NCI-H82 treated with DMSO at 0.1 percent for 48 hours (cell line): ENCODE results near the gene CACNA2D3.
"Not testable (repeated sequence)": the region's sequence is repeated elsewhere in the genome, so short reads cannot be mapped to it uniquely, and the experiment has no call there.

Experiments used
- DNase-seq: peaks from one replicate; lab custom pipeline; 2025; ENCODE audit not compliant: unreplicated experiment; lab: John Stamatoyannopoulos, UW

CACNA2D3 gene

GRCh38 chr3:54437271-54437670, 314.9 kb downstream of the CACNA2D3 start:
- DNase-seq, result no peak

- no peak for DNase-seq
These were observed 321.3 kb downstream of the CACNA2D3 start for GRCh38 chr3:54443561-54444161.

GRCh38 chr3:54445630-54446029, 323.3 kb downstream of the CACNA2D3 start:
- DNase-seq, result no peak

- DNase-seq, result no peak
These were observed 325.1 kb downstream of the CACNA2D3 start for GRCh38 chr3:54447427-54447826.

- DNase-seq, result no peak
These were observed 332.5 kb downstream of the CACNA2D3 start for GRCh38 chr3:54454806-54455205.

- no peak for DNase-seq
These were observed 336.0 kb downstream of the CACNA2D3 start for GRCh38 chr3:54458357-54458756.

- DNase-seq, result not testable (repeated sequence)
These were observed 342.2 kb downstream of the CACNA2D3 start for GRCh38 chr3:54464554-54464953.

GRCh38 chr3:54476891-54477290, 354.5 kb downstream of the CACNA2D3 start:
- no peak for DNase-seq

GRCh38 chr3:54481606-54482365, 359.4 kb downstream of the CACNA2D3 start:
- DNase-seq, result no peak

- DNase-seq, result no peak
These were observed 362.0 kb downstream of the CACNA2D3 start for GRCh38 chr3:54484334-54484733.

- DNase-seq, result no peak
These were observed 364.0 kb downstream of the CACNA2D3 start for GRCh38 chr3:54486317-54486716.

GRCh38 chr3:54488297-54488696, 365.9 kb downstream of the CACNA2D3 start:
- DNase-seq, result no peak

GRCh38 chr3:54494209-54494608, 371.9 kb downstream of the CACNA2D3 start:
- no peak for DNase-seq

- no peak for DNase-seq
These were observed 384.3 kb downstream of the CACNA2D3 start for GRCh38 chr3:54506603-54507002.

GRCh38 chr3:54507876-54508460, 385.6 kb downstream of the CACNA2D3 start:
- no peak for DNase-seq

GRCh38 chr3:54510506-54510905, 388.2 kb downstream of the CACNA2D3 start:
- no peak for DNase-seq

- DNase-seq, result no peak
These were observed 389.5 kb downstream of the CACNA2D3 start for GRCh38 chr3:54511766-54512365.

- no peak for DNase-seq
These were observed 391.7 kb downstream of the CACNA2D3 start for GRCh38 chr3:54514006-54514405.

GRCh38 chr3:54514416-54514815, 392.1 kb downstream of the CACNA2D3 start:
- no peak for DNase-seq

GRCh38 chr3:54515441-54516213, 393.3 kb downstream of the CACNA2D3 start:
- DNase-seq, result no peak

- DNase-seq, result no peak
These were observed 395.1 kb downstream of the CACNA2D3 start for GRCh38 chr3:54517424-54517823.
